K562 (cell line): ENCODE measurements around the gene ZCCHC3. TPM values are rescaled to one million over a fixed set of nuclear protein-coding genes. Genes with fewer than 3 reads are reported as not detected.

Experiments
- BHLHE40 ChIP-seq: IDR thresholded peaks from 2 replicates; pipeline ENCODE4 v1.6.1; 2011; ENCODE audit warnings: low read length, improper control_type of control experiment
- DACH1 ChIP-seq: fragments of 450-650 bp; IDR thresholded peaks from 2 replicates; pipeline ENCODE4 v1.6.1; 2018; ENCODE audit not compliant: partially characterized antibody
- ESRRB ChIP-seq: fragments of 250-450 bp; sonication (Bioruptor Pico); IDR thresholded peaks from 2 replicates; pipeline ENCODE4 v1.5.0; 2020; ENCODE audit warnings: mild to moderate bottlenecking, moderate library complexity, borderline replicate concordance
- HDAC1 ChIP-seq, 2 experiments: fragments of 450-650 bp; IDR thresholded peaks; 2 replicates each; pipeline ENCODE4 v1.6.1; 2016 to 2017; ENCODE audit warnings: inconsistent platforms in 1 of 2, mild to moderate bottlenecking in 1 of 2, moderate library complexity in 1 of 2
- HDAC3 ChIP-seq: fragments of 450-650 bp; IDR thresholded peaks from 2 replicates; pipeline ENCODE4 v1.6.1; 2018; ENCODE audit warnings: borderline replicate concordance, mild to moderate bottlenecking, moderate library complexity; ENCODE audit not compliant: partially characterized antibody
- ZNF133 ChIP-seq: fragments of 250-450 bp; sonication (Bioruptor Pico); IDR thresholded peaks from 2 replicates; pipeline ENCODE4 v1.4.0; 2020; ENCODE audit warnings: mild to moderate bottlenecking
- polyA plus RNA-seq, 8 experiments: library from polyadenylated mRNA; depleted of rRNA in 4 of 8; stranded (reverse) in 5 of 8; unstranded in 3 of 8; fragments of >200 nt; fragmentation: Nextera tagmentation in 2 of 8; fragmentation: Illumina TruSeq in 1 of 8; extraction: Ambion mirVana in 2 of 8; extraction: Trizol in 1 of 8; gene quantifications; 2 replicates each; pipeline versions ENCODE4 v1.2.1 to v1.2.3, GENCODE V29; 2011 to 2014; ENCODE audit warnings: inconsistent platforms in 1 of 8, missing spikeins in 1 of 8
- total RNA-seq, 7 experiments: library from RNA; depleted of rRNA in 6 of 7; stranded (reverse); fragments of >200 nt in 6 of 7; fragmentation: Illumina TruSeq in 2 of 7; extraction: Trizol in 2 of 7; gene quantifications; 2 replicates each; pipeline versions ENCODE4 v1.2.1 to v1.2.3, GENCODE V29; 2011 to 2021; ENCODE audit warnings: low replicate concordance in 1 of 7
- TF ChIP-seq, protein P1 (sequence below): fragments of 250-450 bp; sonication (Bioruptor Pico); IDR thresholded peaks from 2 replicates; pipeline ENCODE4 v1.8.0; 2021; ENCODE audit warnings: borderline replicate concordance, mild to moderate bottlenecking, moderate library complexity; ENCODE audit not compliant: poor library complexity, severe bottlenecking
- TF ChIP-seq, protein P2 (sequence below), 2 experiments: fragments of 450-650 bp; formaldehyde crosslinking in 1 of 2; IDR thresholded peaks; 2 replicates each; pipeline versions ENCODE4 v1.4.0 to v1.6.1; 2014 to 2020; ENCODE audit warnings: mild to moderate bottlenecking in 2 of 2, borderline replicate concordance in 1 of 2, low read depth in 1 of 2
- TF ChIP-seq, protein P3 (sequence below): sonication (generic); formaldehyde crosslinking; IDR thresholded peaks from 2 replicates; pipeline ENCODE4 v1.8.1; 2023; ENCODE audit warnings: mild to moderate bottlenecking, missing genetic modification reagents
- TF ChIP-seq, protein P4 (sequence below): IDR thresholded peaks from 2 replicates; pipeline ENCODE4 v1.6.1; 2016; ENCODE audit warnings: missing genetic modification characterization, missing compliant biosample characterization
- TF ChIP-seq, protein P5 (sequence below), 2 experiments: IDR thresholded peaks; 2 replicates each; pipeline ENCODE4 v1.6.1; 2012; ENCODE audit warnings: improper control_type of control experiment in 2 of 2, low read depth in 2 of 2, low read length in 2 of 2, borderline replicate concordance in 1 of 2

ZCCHC3 gene
- total and polyA plus RNA-seq, 9 of the 15 experiments (the other 6 are each of a cell fraction or from before 2014, with no cell fraction given): 2.8 to 23.3 (median 16.5) TPM

DNA sequence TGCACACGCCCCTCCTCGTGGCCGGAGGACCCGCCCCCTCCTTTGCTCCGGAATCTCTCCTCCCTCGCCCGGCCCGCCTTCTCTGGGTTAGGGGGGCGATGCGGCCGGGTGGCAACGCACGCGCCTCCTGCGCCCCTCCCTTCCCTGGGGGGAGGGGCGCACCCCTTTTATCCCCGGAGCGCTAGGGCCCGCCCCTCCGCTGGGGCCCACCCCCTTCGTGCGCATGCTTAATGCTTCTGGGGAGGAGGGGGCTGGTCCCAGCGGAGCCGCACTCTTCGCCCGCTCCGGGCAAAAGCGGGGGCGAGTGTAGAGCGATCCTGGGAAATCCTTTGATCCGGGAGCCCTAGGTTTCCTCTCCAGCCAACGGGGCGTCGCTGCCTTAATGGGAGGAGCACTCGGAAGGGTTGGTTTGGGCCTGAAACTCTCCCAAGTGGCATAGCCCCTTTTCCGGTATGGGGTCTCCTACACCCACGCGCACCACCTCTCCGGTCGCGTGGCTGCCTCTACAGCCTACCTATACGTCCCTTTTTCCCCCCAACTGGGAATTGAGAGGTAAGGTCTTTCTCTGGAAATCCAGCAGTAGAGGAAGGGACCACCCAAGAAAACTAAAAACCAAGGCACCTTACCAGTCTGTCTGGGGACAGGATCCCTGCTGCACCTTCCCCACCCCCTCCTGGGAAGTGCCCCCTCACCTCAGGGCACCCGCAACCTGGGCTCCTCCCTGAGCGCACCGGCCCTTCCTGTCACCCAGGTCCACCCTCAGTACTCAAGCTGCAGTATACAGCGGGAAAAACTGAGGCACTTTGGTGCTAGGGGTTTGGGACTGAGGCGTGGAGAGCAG, 30.0 kb downstream of the ZCCHC3 start (continued):
- TF ChIP-seq, protein P1, sequence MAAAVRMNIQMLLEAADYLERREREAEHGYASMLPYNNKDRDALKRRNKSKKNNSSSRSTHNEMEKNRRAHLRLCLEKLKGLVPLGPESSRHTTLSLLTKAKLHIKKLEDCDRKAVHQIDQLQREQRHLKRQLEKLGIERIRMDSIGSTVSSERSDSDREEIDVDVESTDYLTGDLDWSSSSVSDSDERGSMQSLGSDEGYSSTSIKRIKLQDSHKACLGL (CRISPR knock-in tag): no peak
- TF ChIP-seq, protein P2, sequence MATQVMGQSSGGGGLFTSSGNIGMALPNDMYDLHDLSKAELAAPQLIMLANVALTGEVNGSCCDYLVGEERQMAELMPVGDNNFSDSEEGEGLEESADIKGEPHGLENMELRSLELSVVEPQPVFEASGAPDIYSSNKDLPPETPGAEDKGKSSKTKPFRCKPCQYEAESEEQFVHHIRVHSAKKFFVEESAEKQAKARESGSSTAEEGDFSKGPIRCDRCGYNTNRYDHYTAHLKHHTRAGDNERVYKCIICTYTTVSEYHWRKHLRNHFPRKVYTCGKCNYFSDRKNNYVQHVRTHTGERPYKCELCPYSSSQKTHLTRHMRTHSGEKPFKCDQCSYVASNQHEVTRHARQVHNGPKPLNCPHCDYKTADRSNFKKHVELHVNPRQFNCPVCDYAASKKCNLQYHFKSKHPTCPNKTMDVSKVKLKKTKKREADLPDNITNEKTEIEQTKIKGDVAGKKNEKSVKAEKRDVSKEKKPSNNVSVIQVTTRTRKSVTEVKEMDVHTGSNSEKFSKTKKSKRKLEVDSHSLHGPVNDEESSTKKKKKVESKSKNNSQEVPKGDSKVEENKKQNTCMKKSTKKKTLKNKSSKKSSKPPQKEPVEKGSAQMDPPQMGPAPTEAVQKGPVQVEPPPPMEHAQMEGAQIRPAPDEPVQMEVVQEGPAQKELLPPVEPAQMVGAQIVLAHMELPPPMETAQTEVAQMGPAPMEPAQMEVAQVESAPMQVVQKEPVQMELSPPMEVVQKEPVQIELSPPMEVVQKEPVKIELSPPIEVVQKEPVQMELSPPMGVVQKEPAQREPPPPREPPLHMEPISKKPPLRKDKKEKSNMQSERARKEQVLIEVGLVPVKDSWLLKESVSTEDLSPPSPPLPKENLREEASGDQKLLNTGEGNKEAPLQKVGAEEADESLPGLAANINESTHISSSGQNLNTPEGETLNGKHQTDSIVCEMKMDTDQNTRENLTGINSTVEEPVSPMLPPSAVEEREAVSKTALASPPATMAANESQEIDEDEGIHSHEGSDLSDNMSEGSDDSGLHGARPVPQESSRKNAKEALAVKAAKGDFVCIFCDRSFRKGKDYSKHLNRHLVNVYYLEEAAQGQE (IDR thresholded peaks at IDR 0.05; ENCODE audit: borderline replicate concordance): no peak
- TF ChIP-seq, protein P2 (CRISPR knock-in tag; IDR thresholded peaks at IDR 0.05; ENCODE audit: low read depth): no peak
- TF ChIP-seq DACH1: no peak
- TF ChIP-seq, protein P3, sequence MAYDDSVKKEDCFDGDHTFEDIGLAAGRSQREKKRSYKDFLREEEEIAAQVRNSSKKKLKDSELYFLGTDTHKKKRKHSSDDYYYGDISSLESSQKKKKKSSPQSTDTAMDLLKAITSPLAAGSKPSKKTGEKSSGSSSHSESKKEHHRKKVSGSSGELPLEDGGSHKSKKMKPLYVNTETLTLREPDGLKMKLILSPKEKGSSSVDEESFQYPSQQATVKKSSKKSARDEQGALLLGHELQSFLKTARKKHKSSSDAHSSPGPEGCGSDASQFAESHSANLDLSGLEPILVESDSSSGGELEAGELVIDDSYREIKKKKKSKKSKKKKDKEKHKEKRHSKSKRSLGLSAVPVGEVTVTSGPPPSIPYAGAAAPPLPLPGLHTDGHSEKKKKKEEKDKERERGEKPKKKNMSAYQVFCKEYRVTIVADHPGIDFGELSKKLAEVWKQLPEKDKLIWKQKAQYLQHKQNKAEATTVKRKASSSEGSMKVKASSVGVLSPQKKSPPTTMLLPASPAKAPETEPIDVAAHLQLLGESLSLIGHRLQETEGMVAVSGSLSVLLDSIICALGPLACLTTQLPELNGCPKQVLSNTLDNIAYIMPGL (CRISPR knock-in tag): no peak
- peak; percentile 67 for TF ChIP-seq BHLHE40
- TF ChIP-seq, protein P4, sequence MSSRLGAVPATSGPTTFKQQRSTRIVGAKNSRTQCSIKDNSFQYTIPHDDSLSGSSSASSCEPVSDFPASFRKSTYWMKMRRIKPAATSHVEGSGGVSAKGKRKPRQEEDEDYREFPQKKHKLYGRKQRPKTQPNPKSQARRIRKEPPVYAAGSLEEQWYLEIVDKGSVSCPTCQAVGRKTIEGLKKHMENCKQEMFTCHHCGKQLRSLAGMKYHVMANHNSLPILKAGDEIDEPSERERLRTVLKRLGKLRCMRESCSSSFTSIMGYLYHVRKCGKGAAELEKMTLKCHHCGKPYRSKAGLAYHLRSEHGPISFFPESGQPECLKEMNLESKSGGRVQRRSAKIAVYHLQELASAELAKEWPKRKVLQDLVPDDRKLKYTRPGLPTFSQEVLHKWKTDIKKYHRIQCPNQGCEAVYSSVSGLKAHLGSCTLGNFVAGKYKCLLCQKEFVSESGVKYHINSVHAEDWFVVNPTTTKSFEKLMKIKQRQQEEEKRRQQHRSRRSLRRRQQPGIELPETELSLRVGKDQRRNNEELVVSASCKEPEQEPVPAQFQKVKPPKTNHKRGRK (tag): no peak
- TF ChIP-seq, protein P5, sequence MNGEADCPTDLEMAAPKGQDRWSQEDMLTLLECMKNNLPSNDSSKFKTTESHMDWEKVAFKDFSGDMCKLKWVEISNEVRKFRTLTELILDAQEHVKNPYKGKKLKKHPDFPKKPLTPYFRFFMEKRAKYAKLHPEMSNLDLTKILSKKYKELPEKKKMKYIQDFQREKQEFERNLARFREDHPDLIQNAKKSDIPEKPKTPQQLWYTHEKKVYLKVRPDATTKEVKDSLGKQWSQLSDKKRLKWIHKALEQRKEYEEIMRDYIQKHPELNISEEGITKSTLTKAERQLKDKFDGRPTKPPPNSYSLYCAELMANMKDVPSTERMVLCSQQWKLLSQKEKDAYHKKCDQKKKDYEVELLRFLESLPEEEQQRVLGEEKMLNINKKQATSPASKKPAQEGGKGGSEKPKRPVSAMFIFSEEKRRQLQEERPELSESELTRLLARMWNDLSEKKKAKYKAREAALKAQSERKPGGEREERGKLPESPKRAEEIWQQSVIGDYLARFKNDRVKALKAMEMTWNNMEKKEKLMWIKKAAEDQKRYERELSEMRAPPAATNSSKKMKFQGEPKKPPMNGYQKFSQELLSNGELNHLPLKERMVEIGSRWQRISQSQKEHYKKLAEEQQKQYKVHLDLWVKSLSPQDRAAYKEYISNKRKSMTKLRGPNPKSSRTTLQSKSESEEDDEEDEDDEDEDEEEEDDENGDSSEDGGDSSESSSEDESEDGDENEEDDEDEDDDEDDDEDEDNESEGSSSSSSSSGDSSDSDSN (IDR thresholded peaks at IDR 0.05; ENCODE audit: borderline replicate concordance in 1 of 2, low read depth in 2 of 2, low read length in 2 of 2): no peak
- TF ChIP-seq ESRRB (CRISPR knock-in tag): no peak
- no peak for TF ChIP-seq ZNF133
- no peak for TF ChIP-seq HDAC1 (IDR thresholded peaks at IDR 0.05)
- no peak for TF ChIP-seq HDAC3
